WTC11 (cell line): ENCODE results near the gene HECW1. TPM values are rescaled to one million over a fixed set of nuclear protein-coding genes. Genes with fewer than 3 reads are reported as not detected.
A peak's percentile ranks its signal among the peaks of the same experiment; 100 is the strongest.

Experiments used
- ATAC-seq: fragments of 200-7000 bp; cut with Tn5 transposase; 2 replicates; pipeline ENCODE4 v1.10.0; 2021; ENCODE audit warnings: mild to moderate bottlenecking, moderate library complexity
- CTCF ChIA-PET: fragments of 300-600 bp; sonication (Branson Sonifier 250); formaldehyde crosslinking; loops from one replicate; lab custom pipeline; 2021; ENCODE audit warnings: antibody characterized with exemption; lab: Charles Lee
- POLR2A ChIA-PET: fragments of 350-600 bp; sonication (Branson Sonifier 250); formaldehyde crosslinking; loops from one replicate; lab custom pipeline; 2021; ENCODE audit warnings: antibody characterized with exemption; lab: Charles Lee
- DNase-seq: peaks from one replicate; pipeline ENCODE4 v3.0.0; 2021; ENCODE audit warnings: low spot score
- H3K27ac Mint-ChIP-seq: 2 replicates; pipeline ENCODE4 v1.8.0; 2021; ENCODE audit warnings: mixed read lengths
- H3K27me3 Mint-ChIP-seq: 2 replicates; pipeline ENCODE4 v1.8.0; 2021; ENCODE audit warnings: low read depth, mild to moderate bottlenecking, moderate library complexity, mixed read lengths
- H3K36me3 Mint-ChIP-seq: 2 replicates; pipeline ENCODE4 v1.8.0; 2021; ENCODE audit warnings: mixed read lengths
- H3K4me1 Mint-ChIP-seq: 2 replicates; pipeline ENCODE4 v1.8.0; 2022; ENCODE audit warnings: mixed read lengths
- H3K4me3 Mint-ChIP-seq: 2 replicates; pipeline ENCODE4 v1.8.0; 2021; ENCODE audit warnings: mild to moderate bottlenecking, moderate library complexity, mixed read lengths
- H3K9me3 Mint-ChIP-seq: 2 replicates; pipeline ENCODE4 v1.8.0; 2021; ENCODE audit warnings: mixed read lengths
- CBFB ChIP-seq: sonication (generic); formaldehyde crosslinking; IDR thresholded peaks from 2 replicates; pipeline ENCODE4 v1.8.1; 2022; ENCODE audit warnings: mild to moderate bottlenecking, low read depth, missing genetic modification reagents
- CREM ChIP-seq: sonication (generic); formaldehyde crosslinking; IDR thresholded peaks from 2 replicates; pipeline ENCODE4 v1.8.1; 2022; ENCODE audit warnings: mild to moderate bottlenecking, missing genetic modification reagents, moderate library complexity
- E2F4 ChIP-seq: sonication (generic); formaldehyde crosslinking; IDR thresholded peaks from 2 replicates; pipeline ENCODE4 v1.8.1; 2022; ENCODE audit warnings: low read depth, mild to moderate bottlenecking, moderate library complexity, missing genetic modification reagents, borderline replicate concordance
- ETV6 ChIP-seq: sonication (generic); formaldehyde crosslinking; IDR thresholded peaks from 2 replicates; pipeline ENCODE4 v1.8.1; 2022; ENCODE audit warnings: mild to moderate bottlenecking, missing genetic modification reagents
- FOXP4 ChIP-seq: sonication (generic); formaldehyde crosslinking; IDR thresholded peaks from 2 replicates; pipeline ENCODE4 v1.8.0; 2022; ENCODE audit warnings: mild to moderate bottlenecking, missing genetic modification reagents
- IRF2 ChIP-seq: sonication (generic); formaldehyde crosslinking; IDR thresholded peaks from 2 replicates; pipeline ENCODE4 v1.8.0; 2022; ENCODE audit warnings: low read depth, missing genetic modification reagents, borderline replicate concordance
- MLX ChIP-seq: sonication (generic); formaldehyde crosslinking; IDR thresholded peaks from 2 replicates; pipeline ENCODE4 v1.8.1; 2023; ENCODE audit warnings: mild to moderate bottlenecking, missing genetic modification reagents, moderate library complexity
- MXD4 ChIP-seq: fragments of 250-450 bp; sonication (Bioruptor Pico); IDR thresholded peaks from 2 replicates; pipeline ENCODE4 v1.8.0; 2021; ENCODE audit warnings: mild to moderate bottlenecking, moderate library complexity, borderline replicate concordance
- NFE2L1 ChIP-seq: sonication (generic); formaldehyde crosslinking; IDR thresholded peaks from 2 replicates; pipeline ENCODE4 v1.8.1; 2023; ENCODE audit warnings: missing genetic modification reagents
- NFYB ChIP-seq: sonication (generic); formaldehyde crosslinking; conservative IDR thresholded peaks from 2 replicates; pipeline ENCODE4 v1.8.0; 2022; ENCODE audit warnings: low read depth, missing genetic modification reagents
- NR1H2 ChIP-seq: sonication (generic); formaldehyde crosslinking; IDR thresholded peaks from 2 replicates; pipeline ENCODE4 v1.9.0; 2021; ENCODE audit warnings: mild to moderate bottlenecking, moderate library complexity, missing genetic modification reagents
- NR3C1 ChIP-seq: sonication (generic); formaldehyde crosslinking; conservative IDR thresholded peaks from 2 replicates; pipeline ENCODE4 v1.8.1; 2023; ENCODE audit warnings: low read depth, mild to moderate bottlenecking, missing genetic modification reagents
- OVOL2 ChIP-seq: fragments of 250-450 bp; sonication (Bioruptor Pico); IDR thresholded peaks from 2 replicates; pipeline ENCODE4 v1.9.0; 2021; ENCODE audit warnings: mild to moderate bottlenecking, borderline replicate concordance
- SOX15 ChIP-seq: fragments of 250-450 bp; sonication (Bioruptor Pico); IDR thresholded peaks from 2 replicates; pipeline ENCODE4 v1.9.0; 2021; ENCODE audit warnings: mild to moderate bottlenecking
- SP1 ChIP-seq: sonication (generic); formaldehyde crosslinking; conservative IDR thresholded peaks from 2 replicates; pipeline ENCODE4 v1.8.1; 2022; ENCODE audit warnings: missing genetic modification reagents
- TCF7 ChIP-seq: sonication (generic); formaldehyde crosslinking; IDR thresholded peaks from 2 replicates; pipeline ENCODE4 v1.8.0; 2022; ENCODE audit warnings: mild to moderate bottlenecking, low read depth, missing genetic modification reagents, moderate library complexity
- TEAD1 ChIP-seq: sonication (generic); formaldehyde crosslinking; IDR thresholded peaks from 2 replicates; pipeline ENCODE4 v1.8.0; 2022; ENCODE audit warnings: mild to moderate bottlenecking, missing genetic modification reagents
- ZBTB43 ChIP-seq: sonication (generic); formaldehyde crosslinking; IDR thresholded peaks from 2 replicates; pipeline ENCODE4 v1.8.1; 2023; ENCODE audit warnings: mild to moderate bottlenecking, missing genetic modification reagents
- ZNF138 ChIP-seq: sonication (generic); formaldehyde crosslinking; conservative IDR thresholded peaks from 2 replicates; pipeline ENCODE4 v1.8.1; 2022; ENCODE audit warnings: mild to moderate bottlenecking, moderate library complexity, missing genetic modification reagents
- ZNF219 ChIP-seq: sonication (generic); formaldehyde crosslinking; IDR thresholded peaks from 2 replicates; pipeline ENCODE4 v1.8.0; 2023; ENCODE audit warnings: missing genetic modification reagents, mild to moderate bottlenecking, borderline replicate concordance
- ZNF425 ChIP-seq: fragments of 250-450 bp; sonication (Bioruptor Pico); conservative IDR thresholded peaks from 2 replicates; pipeline ENCODE4 v1.9.0; 2021; ENCODE audit warnings: mild to moderate bottlenecking
- ZNF512 ChIP-seq: sonication (generic); formaldehyde crosslinking; IDR thresholded peaks from 2 replicates; pipeline ENCODE4 v1.8.1; 2022; ENCODE audit warnings: missing genetic modification reagents, borderline replicate concordance
- total RNA-seq: library from RNA; stranded (reverse); gene quantifications from 3 replicates; pipeline ENCODE4 v1.2.3, GENCODE V29; 2021

The HECW1 gene
- total RNA-seq, 1 experiment from 2014 or later = 6.1 TPM

- ATAC-seq = peak; percentile 16; the same call in 1 of the 2 replicates
- no peak for DNase-seq
- Mint-ChIP-seq H3K4me3 (no peak overlapping the region), H3K27ac (peak overlapping the region; percentile 90), H3K27me3 (no peaks in the 10 kb centered on the region), H3K36me3 (no peaks in the 10 kb centered on the region)
- TF ChIP-seq MLX (CRISPR knock-in tag) (no peak), ETV6 (CRISPR knock-in tag) (no peak), E2F4 (CRISPR knock-in tag) (no peak), ZBTB43 (no peak), SOX15 (CRISPR knock-in tag) (no peak), IRF2 (CRISPR knock-in tag) (no peak), OVOL2 (CRISPR knock-in tag) (no peak), ZNF138 (CRISPR knock-in tag) (no peak), ZNF425 (CRISPR knock-in tag) (no peak), CBFB (CRISPR knock-in tag) (no peak), TCF7 (CRISPR knock-in tag) (no peak)
- TF ChIP-seq, all 79 proteins: peak for 0
- CTCF ChIA-PET = interaction anchor here (1.2 to 4.6 kb wide), 2 partner anchors 31 to 123 kb away, joined by 6 to 23 read pairs; no protein-coding TSS in a partner anchor
- POLR2A ChIA-PET = no interaction called here
- Mint-ChIP-seq H3K4me1 (peaks cover 71% of the 10 kb centered on the region), H3K9me3 (0 out of 2 replicates have a peak, but pooled peaks cover 3% of the 10 kb centered on the region)
These were observed 26.3 kb downstream of the HECW1 start for GRCh38 chr7:43138710-43139109.

- POLR2A ChIA-PET = no interaction called here
- Mint-ChIP-seq H3K4me3 (no peak overlapping the region), H3K9me3 (0 out of 2 replicates have a peak, but pooled peaks cover 7% of the 10 kb centered on the region), H3K36me3 (no peaks in the 10 kb centered on the region), H3K4me1 (peaks cover 74% of the 10 kb centered on the region), H3K27ac (peak overlapping the region; percentile 90), H3K27me3 (no peaks in the 10 kb centered on the region)
- CTCF ChIA-PET = interaction anchor here (1.2 to 4.6 kb wide), 2 partner anchors 31 to 122 kb away, joined by 6 to 23 read pairs; no protein-coding TSS in a partner anchor
- TF ChIP-seq ZNF138 (CRISPR knock-in tag) = no peak
- 0 out of 2 replicates have a peak, but pooled peaks have one; percentile 43 for TF ChIP-seq SP1 (CRISPR knock-in tag)
- TF ChIP-seq NR1H2 (CRISPR knock-in tag) = no peak
- TF ChIP-seq TEAD1 (CRISPR knock-in tag) = peak; percentile 72; the same call in 1 of the 2 replicates
- ATAC-seq = peak; percentile 16
- no peak for DNase-seq
These were observed 26.7 kb downstream of the HECW1 start for GRCh38 chr7:43139137-43139536.

- POLR2A ChIA-PET = no interaction called here
- H3K4me3 Mint-ChIP-seq = no peak overlapping the region
- DNase-seq = no peak
- no peak for ATAC-seq
- CTCF ChIA-PET = interaction anchor here (1.3 kb wide), 1 partner anchor 32 kb away, joined by 5 read pairs; no protein-coding TSS in a partner anchor
- H3K27me3 Mint-ChIP-seq = no peaks in the 10 kb centered on the region
- peak overlapping the region; percentile 86 for H3K27ac Mint-ChIP-seq
- H3K36me3 Mint-ChIP-seq = no peaks in the 10 kb centered on the region
- peaks cover 71% of the 10 kb centered on the region for H3K4me1 Mint-ChIP-seq
- 0 out of 2 replicates have a peak, but pooled peaks cover 10% of the 10 kb centered on the region for H3K9me3 Mint-ChIP-seq
- TF ChIP-seq NR3C1 = no peak
- TF ChIP-seq ZNF219 (CRISPR knock-in tag) = no peak
- no peak for TF ChIP-seq FOXP4 (CRISPR knock-in tag)
- no peak for TF ChIP-seq E2F4 (CRISPR knock-in tag)
- TF ChIP-seq CREM (CRISPR knock-in tag) = no peak
- TF ChIP-seq NFE2L1 (CRISPR knock-in tag) = no peak
- TF ChIP-seq ZNF512 (CRISPR knock-in tag) = no peak
- no peak for TF ChIP-seq NFYB (CRISPR knock-in tag)
- TF ChIP-seq MXD4 (CRISPR knock-in tag) = no peak
- TF ChIP-seq SOX15 (CRISPR knock-in tag) = no peak
These were observed 27.7 kb downstream of the HECW1 start for GRCh38 chr7:43140186-43140585.
